ENCODE results near the gene SOX11. TPM values are rescaled to one million over a fixed set of nuclear protein-coding genes. Genes with fewer than 3 reads are reported as not detected.
A peak's percentile ranks its signal among the peaks of the same experiment; 100 is the strongest.

Gene SOX11
- total and polyA plus RNA-seq, 4 experiments from 2014 or later: not detected

DNA sequence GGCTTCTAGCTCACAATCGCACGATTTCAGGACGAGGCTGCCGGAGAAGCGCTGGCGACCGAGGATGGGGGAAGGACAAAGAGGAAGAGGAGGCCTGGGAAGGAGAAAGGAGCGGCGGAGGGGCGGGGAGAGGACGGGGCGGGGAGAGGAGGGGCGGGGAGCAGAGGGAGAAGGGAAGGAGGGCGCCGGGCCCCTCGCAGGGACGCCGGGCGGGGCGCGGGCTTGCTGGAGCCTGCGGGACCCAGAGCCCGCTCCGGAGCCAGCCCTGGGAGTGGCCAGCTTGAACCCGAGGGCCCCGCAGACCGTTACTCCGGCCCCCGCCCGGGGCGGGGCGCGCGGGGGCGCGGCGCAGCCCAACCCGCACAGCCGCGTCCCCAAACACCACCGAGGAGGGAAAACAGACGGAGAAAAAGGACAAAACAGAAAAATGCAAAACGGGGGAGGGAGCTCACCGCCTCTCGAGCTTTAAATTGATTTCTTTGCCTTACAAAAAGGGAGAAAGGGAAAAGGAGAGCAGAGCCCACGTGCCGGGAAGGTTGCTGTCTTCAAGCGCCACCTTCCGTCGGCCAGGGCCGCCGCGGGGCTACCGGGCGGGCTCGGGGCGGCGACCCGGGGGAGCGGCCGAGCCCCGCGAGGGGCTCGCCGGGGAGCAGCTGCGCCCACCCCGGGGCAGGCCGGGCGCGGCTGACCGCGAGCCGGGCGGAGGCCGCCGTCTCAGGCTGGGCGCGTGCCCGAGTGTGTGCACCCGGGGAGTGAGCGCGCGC lies 781 bp upstream of the SOX11 start:
- Mint-ChIP-seq H3K4me3 (peak overlapping the region in 2 of 8 donors; percentile 43 to 63), H3K27me3 (peaks cover 31 to 35% of the 10 kb centered on the region in 2 donors), H3K36me3 (peaks cover 0 to 11% of the 10 kb centered on the region in 2 donors), H3K27ac (no peak overlapping the region), H3K4me1 (peaks cover 3 to 10% (median 6%) of the 10 kb centered on the region in 4 donors), H3K9me3 (peaks cover 0 to 25% (median 8%) of the 10 kb centered on the region in 8 donors)
- ChIA-PET POLR2A (ENCODE audit: partially characterized antibody) (no interaction called here), CTCF (ENCODE audit: partially characterized antibody) (no interaction called here)
- no peak overlapping the region for H3K4me3 ChIP-seq (ENCODE audit: low read length in 2 of 2)
- no peak overlapping the region for H3K27ac ChIP-seq (ENCODE audit: low read depth, low read length)
- DNase-seq: no peak
- no peaks in the 10 kb centered on the region for H3K27me3 ChIP-seq (ENCODE audit: insufficient read depth, low read length)
- no peaks in the 10 kb centered on the region for H3K4me1 ChIP-seq (ENCODE audit: insufficient read depth, low read length)
- intact Hi-C loops (cut with micrococcal nuclease): no loop called here
- H3K36me3 ChIP-seq (ENCODE audit: insufficient read depth, low read length): no peaks in the 10 kb centered on the region
- H3K9me3 ChIP-seq (ENCODE audit: control insufficient read depth in 1 of 2, low read length in 2 of 2): no peaks in the 10 kb centered on the region

DNA sequence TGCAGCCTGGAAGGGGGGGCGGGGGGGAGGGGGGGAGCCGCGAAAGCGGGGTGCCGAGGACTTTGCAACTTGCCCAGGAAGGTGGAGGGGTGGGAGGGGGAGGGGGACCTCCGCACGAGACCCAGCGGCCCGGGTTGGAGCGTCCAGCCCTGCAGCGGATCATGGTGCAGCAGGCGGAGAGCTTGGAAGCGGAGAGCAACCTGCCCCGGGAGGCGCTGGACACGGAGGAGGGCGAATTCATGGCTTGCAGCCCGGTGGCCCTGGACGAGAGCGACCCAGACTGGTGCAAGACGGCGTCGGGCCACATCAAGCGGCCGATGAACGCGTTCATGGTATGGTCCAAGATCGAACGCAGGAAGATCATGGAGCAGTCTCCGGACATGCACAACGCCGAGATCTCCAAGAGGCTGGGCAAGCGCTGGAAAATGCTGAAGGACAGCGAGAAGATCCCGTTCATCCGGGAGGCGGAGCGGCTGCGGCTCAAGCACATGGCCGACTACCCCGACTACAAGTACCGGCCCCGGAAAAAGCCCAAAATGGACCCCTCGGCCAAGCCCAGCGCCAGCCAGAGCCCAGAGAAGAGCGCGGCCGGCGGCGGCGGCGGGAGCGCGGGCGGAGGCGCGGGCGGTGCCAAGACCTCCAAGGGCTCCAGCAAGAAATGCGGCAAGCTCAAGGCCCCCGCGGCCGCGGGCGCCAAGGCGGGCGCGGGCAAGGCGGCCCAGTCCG lies 540 bp downstream of the SOX11 start:
- intact Hi-C loops (cut with micrococcal nuclease): no loop called here
- Mint-ChIP-seq H3K27me3 (peaks cover 33 to 35% of the 10 kb centered on the region in 2 donors), H3K36me3 (peaks cover 0 to 11% of the 10 kb centered on the region in 2 donors), H3K4me1 (peaks cover 3 to 10% (median 6%) of the 10 kb centered on the region in 4 donors), H3K4me3 (peak overlapping the region in 1 of 8 donors; percentile 36), H3K27ac (no peak overlapping the region), H3K9me3 (peaks cover 0 to 25% (median 8%) of the 10 kb centered on the region in 8 donors)
- CTCF ChIA-PET (ENCODE audit: partially characterized antibody): no interaction called here
- Histone ChIP-seq H3K9me3 (ENCODE audit: control insufficient read depth in 1 of 2, low read length in 2 of 2) (no peaks in the 10 kb centered on the region), H3K27me3 (ENCODE audit: insufficient read depth, low read length) (no peaks in the 10 kb centered on the region), H3K4me3 (ENCODE audit: low read length in 2 of 2) (no peak overlapping the region), H3K36me3 (ENCODE audit: insufficient read depth, low read length) (no peaks in the 10 kb centered on the region), H3K27ac (ENCODE audit: low read depth, low read length) (no peak overlapping the region), H3K4me1 (ENCODE audit: insufficient read depth, low read length) (no peaks in the 10 kb centered on the region)
- POLR2A ChIA-PET (ENCODE audit: partially characterized antibody): no interaction called here
- no peak for DNase-seq

DNA sequence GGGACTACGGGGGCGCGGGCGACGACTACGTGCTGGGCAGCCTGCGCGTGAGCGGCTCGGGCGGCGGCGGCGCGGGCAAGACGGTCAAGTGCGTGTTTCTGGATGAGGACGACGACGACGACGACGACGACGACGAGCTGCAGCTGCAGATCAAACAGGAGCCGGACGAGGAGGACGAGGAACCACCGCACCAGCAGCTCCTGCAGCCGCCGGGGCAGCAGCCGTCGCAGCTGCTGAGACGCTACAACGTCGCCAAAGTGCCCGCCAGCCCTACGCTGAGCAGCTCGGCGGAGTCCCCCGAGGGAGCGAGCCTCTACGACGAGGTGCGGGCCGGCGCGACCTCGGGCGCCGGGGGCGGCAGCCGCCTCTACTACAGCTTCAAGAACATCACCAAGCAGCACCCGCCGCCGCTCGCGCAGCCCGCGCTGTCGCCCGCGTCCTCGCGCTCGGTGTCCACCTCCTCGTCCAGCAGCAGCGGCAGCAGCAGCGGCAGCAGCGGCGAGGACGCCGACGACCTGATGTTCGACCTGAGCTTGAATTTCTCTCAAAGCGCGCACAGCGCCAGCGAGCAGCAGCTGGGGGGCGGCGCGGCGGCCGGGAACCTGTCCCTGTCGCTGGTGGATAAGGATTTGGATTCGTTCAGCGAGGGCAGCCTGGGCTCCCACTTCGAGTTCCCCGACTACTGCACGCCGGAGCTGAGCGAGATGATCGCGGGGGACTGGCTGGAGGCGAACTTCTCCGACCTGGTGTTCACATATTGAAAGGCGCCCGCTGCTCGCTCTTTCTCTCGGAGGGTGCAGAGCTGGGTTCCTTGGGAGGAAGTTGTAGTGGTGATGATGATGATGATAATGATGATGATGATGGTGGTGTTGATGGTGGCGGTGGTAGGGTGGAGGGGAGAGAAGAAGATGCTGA lies 1.4 kb downstream of the SOX11 start:
- intact Hi-C loops (cut with micrococcal nuclease): no loop called here
- DNase-seq: no peak
- H3K36me3 Mint-ChIP-seq: peaks cover 0 to 11% of the 10 kb centered on the region in 2 donors
- POLR2A ChIA-PET (ENCODE audit: partially characterized antibody): no interaction called here
- H3K9me3 Mint-ChIP-seq: peaks cover 0 to 25% (median 8%) of the 10 kb centered on the region in 8 donors
- H3K4me3 ChIP-seq (ENCODE audit: low read length in 2 of 2): no peak overlapping the region
- peaks cover 36 to 37% of the 10 kb centered on the region in 2 donors for H3K27me3 Mint-ChIP-seq
- H3K27ac ChIP-seq (ENCODE audit: low read depth, low read length): no peak overlapping the region
- CTCF ChIA-PET (ENCODE audit: partially characterized antibody): no interaction called here
- H3K36me3 ChIP-seq (ENCODE audit: insufficient read depth, low read length): no peaks in the 10 kb centered on the region
- H3K4me3 Mint-ChIP-seq: peak overlapping the region in 3 of 8 donors; percentile 11 to 50 (median 40)
- H3K27ac Mint-ChIP-seq: no peak overlapping the region
- peaks cover 3 to 10% (median 6%) of the 10 kb centered on the region in 4 donors for H3K4me1 Mint-ChIP-seq
- no peaks in the 10 kb centered on the region for H3K27me3 ChIP-seq (ENCODE audit: insufficient read depth, low read length)
- H3K4me1 ChIP-seq (ENCODE audit: insufficient read depth, low read length): no peaks in the 10 kb centered on the region
- H3K9me3 ChIP-seq (ENCODE audit: control insufficient read depth in 1 of 2, low read length in 2 of 2): no peaks in the 10 kb centered on the region

DNA sequence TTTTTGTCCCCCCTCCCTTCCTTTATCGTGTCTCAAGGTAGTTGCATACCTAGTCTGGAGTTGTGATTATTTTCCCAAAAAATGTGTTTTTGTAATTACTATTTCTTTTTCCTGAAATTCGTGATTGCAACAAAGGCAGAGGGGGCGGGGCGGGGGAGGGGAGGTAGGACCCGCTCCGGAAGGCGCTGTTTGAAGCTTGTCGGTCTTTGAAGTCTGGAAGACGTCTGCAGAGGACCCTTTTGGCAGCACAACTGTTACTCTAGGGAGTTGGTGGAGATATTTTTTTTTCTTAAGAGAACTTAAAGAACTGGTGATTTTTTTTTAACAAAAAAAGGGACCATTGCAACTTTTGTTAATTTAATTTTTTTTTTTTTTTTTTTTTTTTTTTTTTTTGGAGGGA lies 2.1 kb downstream of the SOX11 start:
- CTCF ChIA-PET (ENCODE audit: partially characterized antibody): no interaction called here
- POLR2A ChIA-PET (ENCODE audit: partially characterized antibody): no interaction called here
- H3K9me3 Mint-ChIP-seq: peaks cover 0 to 29% (median 8%) of the 10 kb centered on the region in 8 donors
- H3K27ac Mint-ChIP-seq: no peak overlapping the region
- Histone ChIP-seq H3K27ac (ENCODE audit: low read depth, low read length) (no peak overlapping the region), H3K36me3 (ENCODE audit: insufficient read depth, low read length) (no peaks in the 10 kb centered on the region), H3K9me3 (ENCODE audit: control insufficient read depth in 1 of 2, low read length in 2 of 2) (no peaks in the 10 kb centered on the region), H3K4me1 (ENCODE audit: insufficient read depth, low read length) (no peaks in the 10 kb centered on the region), H3K27me3 (ENCODE audit: insufficient read depth, low read length) (no peaks in the 10 kb centered on the region), H3K4me3 (ENCODE audit: low read length in 2 of 2) (no peak overlapping the region)
- peaks cover 35 to 39% of the 10 kb centered on the region in 2 donors for H3K27me3 Mint-ChIP-seq
- DNase-seq: no peak
- H3K36me3 Mint-ChIP-seq: peaks cover 0 to 11% of the 10 kb centered on the region in 2 donors
- intact Hi-C loops (cut with micrococcal nuclease): no loop called here
- H3K4me3 Mint-ChIP-seq: peak overlapping the region in 3 of 8 donors; percentile 11 to 50 (median 40)
- H3K4me1 Mint-ChIP-seq: peaks cover 3 to 10% (median 6%) of the 10 kb centered on the region in 4 donors

DNA sequence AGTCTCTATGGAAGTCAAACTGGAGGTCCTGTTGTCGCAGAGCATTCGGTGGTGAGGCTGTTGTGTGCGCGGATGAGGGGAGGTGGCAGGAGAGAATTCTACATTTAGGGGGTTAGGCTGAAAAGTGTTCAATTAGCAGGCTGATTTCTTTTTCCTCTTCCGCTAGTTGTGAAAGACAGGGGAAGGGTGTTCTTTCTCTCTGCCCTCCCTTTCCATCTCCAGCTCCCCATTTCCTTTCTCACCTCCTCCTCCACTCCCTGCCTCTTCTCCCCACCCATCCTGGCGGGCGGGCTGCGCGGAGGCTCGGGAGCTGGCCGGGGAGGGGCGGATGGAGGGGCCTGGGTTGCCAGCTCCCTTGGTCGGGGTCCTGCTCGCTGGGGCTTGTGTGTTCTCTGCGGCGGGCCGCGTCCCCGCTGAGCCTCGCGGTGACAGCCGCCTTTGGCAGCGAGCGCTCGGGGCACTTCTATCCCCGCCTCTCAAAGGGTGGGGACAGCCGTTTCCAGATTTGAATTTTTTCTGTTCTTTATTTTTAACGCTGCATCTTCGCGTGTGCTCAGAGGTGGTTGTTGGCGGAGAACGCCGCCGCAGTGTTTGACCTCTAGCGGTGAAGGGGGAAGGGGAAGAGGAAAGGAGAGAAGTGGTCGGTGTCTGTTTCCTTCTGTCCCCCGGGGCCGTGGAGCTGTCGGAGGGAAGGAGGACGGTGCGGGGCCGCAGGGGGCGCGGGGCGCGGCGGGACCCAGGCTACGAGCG lies 3.6 kb downstream of the SOX11 start:
- no peaks in the 10 kb centered on the region for H3K36me3 ChIP-seq (ENCODE audit: insufficient read depth, low read length)
- ChIA-PET POLR2A (ENCODE audit: partially characterized antibody) (no interaction called here), CTCF (ENCODE audit: partially characterized antibody) (no interaction called here)
- H3K4me3 Mint-ChIP-seq: peak overlapping the region in 1 of 8 donors; percentile 28
- H3K4me1 ChIP-seq (ENCODE audit: insufficient read depth, low read length): no peaks in the 10 kb centered on the region
- H3K27me3 ChIP-seq (ENCODE audit: insufficient read depth, low read length): no peaks in the 10 kb centered on the region
- no peak overlapping the region for H3K27ac Mint-ChIP-seq
- H3K36me3 Mint-ChIP-seq: peaks cover 0 to 6% of the 10 kb centered on the region in 2 donors
- peaks cover 3 to 6% (median 5%) of the 10 kb centered on the region in 4 donors for H3K4me1 Mint-ChIP-seq
- H3K9me3 ChIP-seq (ENCODE audit: control insufficient read depth in 1 of 2, low read length in 2 of 2): no peaks in the 10 kb centered on the region
- peaks cover 27 to 29% of the 10 kb centered on the region in 2 donors for H3K27me3 Mint-ChIP-seq
- peaks cover 0 to 21% (median 7%) of the 10 kb centered on the region in 8 donors for H3K9me3 Mint-ChIP-seq
- DNase-seq: no peak
- no peak overlapping the region for H3K27ac ChIP-seq (ENCODE audit: low read depth, low read length)
- intact Hi-C loops (cut with micrococcal nuclease): no loop called here
- no peak overlapping the region for H3K4me3 ChIP-seq (ENCODE audit: low read length in 2 of 2)

DNA sequence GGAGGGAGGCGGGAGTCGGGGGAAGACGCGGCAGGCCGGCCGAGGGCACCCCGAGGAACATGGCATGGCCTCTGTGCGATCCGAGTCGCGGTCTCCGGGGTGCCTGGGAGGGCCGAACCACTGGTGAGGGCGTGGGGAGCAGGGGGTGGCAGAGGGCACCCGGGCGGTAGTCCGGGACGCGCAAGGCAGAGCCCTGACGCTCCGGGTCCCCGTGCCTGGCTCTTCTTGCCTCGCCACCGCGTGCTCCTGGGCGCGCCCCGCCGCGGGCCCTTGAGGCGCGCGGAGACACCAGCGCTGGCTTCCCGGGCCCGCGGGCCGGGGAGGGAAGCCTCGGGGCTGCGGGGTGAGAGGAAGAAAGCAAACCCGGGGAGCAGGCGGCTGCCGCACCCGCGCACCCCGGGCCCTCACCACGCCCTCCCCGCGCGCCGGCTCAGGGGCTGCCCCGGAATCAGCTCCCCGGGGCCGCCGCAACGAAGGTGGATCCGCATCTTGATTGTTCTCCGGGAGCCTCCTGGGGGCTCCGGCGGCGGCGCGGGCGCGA lies 4.3 kb downstream of the SOX11 start:
- H3K4me3 ChIP-seq (ENCODE audit: low read length in 2 of 2): no peak overlapping the region
- Mint-ChIP-seq H3K27me3 (peaks cover 25 to 26% of the 10 kb centered on the region in 2 donors), H3K27ac (no peak overlapping the region), H3K9me3 (peaks cover 0 to 21% (median 7%) of the 10 kb centered on the region in 8 donors), H3K4me1 (peaks cover 3 to 6% (median 3%) of the 10 kb centered on the region in 4 donors), H3K4me3 (no peak overlapping the region), H3K36me3 (peaks cover 0 to 6% of the 10 kb centered on the region in 2 donors)
- no peaks in the 10 kb centered on the region for H3K27me3 ChIP-seq (ENCODE audit: insufficient read depth, low read length)
- no peaks in the 10 kb centered on the region for H3K4me1 ChIP-seq (ENCODE audit: insufficient read depth, low read length)
- H3K9me3 ChIP-seq (ENCODE audit: control insufficient read depth in 1 of 2, low read length in 2 of 2): no peaks in the 10 kb centered on the region
- no peaks in the 10 kb centered on the region for H3K36me3 ChIP-seq (ENCODE audit: insufficient read depth, low read length)
- no peak overlapping the region for H3K27ac ChIP-seq (ENCODE audit: low read depth, low read length)
- ChIA-PET POLR2A (ENCODE audit: partially characterized antibody) (no interaction called here), CTCF (ENCODE audit: partially characterized antibody) (no interaction called here)
- intact Hi-C loops (cut with micrococcal nuclease): no loop called here
- no peak for DNase-seq
